ENCODE results near the gene OR5H2.

OR5H2 gene

GRCh38 chr3:98291332-98291957 lies 9.1 kb downstream of the OR5H2 start:
- in situ Hi-C loops (cut with MboI; ENCODE audit: low sequenced_read_pairs, unreplicated experiment), result no loop called here
- no peak for DNase-seq (ENCODE audit: low spot score)
- TF ChIP-seq CTCF (IDR thresholded peaks at IDR 0.05; ENCODE audit: borderline replicate concordance, control extremely low read depth, extremely low read depth, insufficient read depth, missing control alignments), result no peak

- no peak for DNase-seq (ENCODE audit: low spot score)
- in situ Hi-C loops (cut with MboI; ENCODE audit: low sequenced_read_pairs, unreplicated experiment), result no loop called here
- TF ChIP-seq CTCF (IDR thresholded peaks at IDR 0.05; ENCODE audit: borderline replicate concordance, control extremely low read depth, extremely low read depth, insufficient read depth, missing control alignments), result no peak
Observed at GRCh38 chr3:98322101-98322500, 39.8 kb downstream of the OR5H2 start.

GRCh38 chr3:98322686-98323085 lies 40.4 kb downstream of the OR5H2 start:
- TF ChIP-seq CTCF (IDR thresholded peaks at IDR 0.05; ENCODE audit: borderline replicate concordance, control extremely low read depth, extremely low read depth, insufficient read depth, missing control alignments), result no peak
- no peak for DNase-seq (ENCODE audit: low spot score)
- in situ Hi-C loops (cut with MboI; ENCODE audit: low sequenced_read_pairs, unreplicated experiment), result no loop called here

GRCh38 chr3:98323425-98323824 lies 41.1 kb downstream of the OR5H2 start:
- no peak for TF ChIP-seq CTCF (IDR thresholded peaks at IDR 0.05; ENCODE audit: borderline replicate concordance, control extremely low read depth, extremely low read depth, insufficient read depth, missing control alignments)
- in situ Hi-C loops (cut with MboI; ENCODE audit: low sequenced_read_pairs, unreplicated experiment), result no loop called here
- DNase-seq (ENCODE audit: low spot score), result no peak

- no peak for DNase-seq (ENCODE audit: low spot score)
- in situ Hi-C loops (cut with MboI; ENCODE audit: low sequenced_read_pairs, unreplicated experiment), result loop anchor here (25.0 kb wide), 2 partner anchors 487 to 538 kb away; no protein-coding TSS in a partner anchor
- no peak for TF ChIP-seq CTCF (IDR thresholded peaks at IDR 0.05; ENCODE audit: borderline replicate concordance, control extremely low read depth, extremely low read depth, insufficient read depth, missing control alignments)
Observed at GRCh38 chr3:98325055-98325454, 42.8 kb downstream of the OR5H2 start.

- TF ChIP-seq CTCF (IDR thresholded peaks at IDR 0.05; ENCODE audit: borderline replicate concordance, control extremely low read depth, extremely low read depth, insufficient read depth, missing control alignments), result no peak
- in situ Hi-C loops (cut with MboI; ENCODE audit: low sequenced_read_pairs, unreplicated experiment), result loop anchor here (25.0 kb wide), 2 partner anchors 486 to 539 kb away; no protein-coding TSS in a partner anchor
Observed at GRCh38 chr3:98326105-98326893, 44.0 kb downstream of the OR5H2 start.

More at GRCh38 chr3:98326105-98326893, 44.0 kb downstream of the OR5H2 start:
- DNase-seq (ENCODE audit: low spot score), result no peak

All from GM13976 (cell line).